SK-N-MC (cell line): ENCODE measurements around the gene TAC3.

Source experiments
- EZH2 ChIP-seq: fragments of 200-600 bp; sonication (generic); IDR thresholded peaks from one replicate; pipeline ENCODE4 v1.6.1; 2017; ENCODE audit warnings: antibody characterized with exemption
- POLR2AphosphoS5 ChIP-seq: IDR thresholded peaks from 2 replicates; pipeline ENCODE4 v1.6.1; 2012; ENCODE audit warnings: mild to moderate bottlenecking, low read depth, low read length, borderline replicate concordance

DNA sequence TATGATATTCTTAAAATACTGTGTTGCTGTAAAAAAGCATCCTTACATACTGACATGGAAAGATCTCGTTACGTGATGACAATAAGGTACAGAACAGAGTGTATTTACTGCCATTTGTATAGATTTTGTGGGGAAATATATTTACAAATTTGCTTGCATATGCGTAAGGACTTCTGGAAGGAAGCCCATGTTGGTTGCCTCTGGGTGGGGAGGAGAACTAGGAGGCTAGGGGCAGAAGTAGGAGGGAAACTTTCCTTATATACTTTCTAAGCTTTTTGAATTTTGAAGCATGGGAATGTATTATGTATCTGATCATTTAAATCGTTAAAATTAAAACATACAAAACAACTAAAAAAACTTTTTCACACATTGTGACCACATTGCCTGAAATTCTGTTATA is 23.9 kb upstream of the TAC3 start:
- no peak for TF ChIP-seq EZH2
- TF ChIP-seq POLR2AphosphoS5, result no peak
